A673 (cell line): ENCODE measurements around the gene ROR1. TPM values are rescaled to one million over a fixed set of nuclear protein-coding genes. Genes with fewer than 3 reads are reported as not detected.

Source experiments
- BruUV-seq: library from RNA; stranded (reverse); fragments of 400-500 nt; replicated peaks from 2 replicates; lab custom pipeline; 2021; lab: Mats Ljungman, UMichigan
- CTCF ChIA-PET: fragments of 300-600 bp; sonication (Branson Sonifier 250); formaldehyde crosslinking; loops from one replicate; lab custom pipeline; 2022; ENCODE audit warnings: antibody characterized with exemption; lab: Charles Lee
- POLR2A ChIA-PET: fragments of 300-600 bp; sonication (Branson Sonifier 250); formaldehyde crosslinking; loops from one replicate; lab custom pipeline; 2022; ENCODE audit warnings: antibody characterized with exemption; ENCODE audit not compliant: low non-redundant PET; lab: Charles Lee
- DNase-seq: peaks from one replicate; pipeline ENCODE4 v3.0.0-alpha.2; 2015; ENCODE audit warnings: low spot score
- H3K27ac ChIP-seq: fragments of 200-600 bp; sonication (generic); 2 replicates; pipeline ENCODE4 v1.5.1; 2016; ENCODE audit warnings: mixed run types, low read depth, mild to moderate bottlenecking, mixed read lengths, antibody characterized with exemption, low read length; ENCODE audit not compliant: poor library complexity, severe bottlenecking
- H3K27me3 ChIP-seq: fragments of 200-600 bp; sonication (generic); replicated peaks from 2 replicates; pipeline ENCODE4 v1.6.1; 2017; ENCODE audit warnings: mixed run types, low read depth, mild to moderate bottlenecking, mixed read lengths, antibody characterized with exemption, low read length; ENCODE audit not compliant: insufficient read depth, poor library complexity
- H3K36me3 ChIP-seq: fragments of 200-600 bp; sonication (generic); 2 replicates; pipeline ENCODE4 v1.6.1; 2016; ENCODE audit warnings: mixed run types, mild to moderate bottlenecking, mixed read lengths, antibody characterized with exemption, low read length; ENCODE audit not compliant: insufficient read depth, poor library complexity, severe bottlenecking
- H3K4me1 ChIP-seq: fragments of 200-600 bp; sonication (generic); 2 replicates; pipeline ENCODE4 v1.6.1; 2017; ENCODE audit warnings: mixed run types, mild to moderate bottlenecking, mixed read lengths, antibody characterized with exemption, low read length; ENCODE audit not compliant: insufficient read depth, poor library complexity, severe bottlenecking
- H3K4me3 ChIP-seq: fragments of 200-600 bp; sonication (generic); 2 replicates; pipeline ENCODE4 v1.5.1; 2016; ENCODE audit warnings: low read depth, mixed run types, mild to moderate bottlenecking, mixed read lengths, low read length; ENCODE audit not compliant: poor library complexity, severe bottlenecking
- H3K9me3 ChIP-seq: fragments of 200-600 bp; sonication (generic); 2 replicates; pipeline ENCODE4 v1.6.1; 2016; ENCODE audit warnings: mixed run types, low read depth, mild to moderate bottlenecking, mixed read lengths, antibody characterized with exemption, low read length; ENCODE audit not compliant: poor library complexity, severe bottlenecking
- EZH2 ChIP-seq: fragments of 200-600 bp; sonication (generic); IDR thresholded peaks from 2 replicates; pipeline ENCODE4 v1.6.1; 2017; ENCODE audit warnings: borderline replicate concordance, low read depth, mild to moderate bottlenecking, mixed read lengths, antibody characterized with exemption, low read length; ENCODE audit not compliant: poor library complexity, severe bottlenecking
- intact Hi-C: fragments of 100-400 bp; cut with micrococcal nuclease; formaldehyde crosslinking; loops from one replicate; pipeline ENCODE4 v1.10.0; 2022; ENCODE audit not compliant: unreplicated experiment
- total RNA-seq: library from RNA; stranded (reverse); gene quantifications from 2 replicates; pipeline ENCODE4 v1.2.3, GENCODE V29; 2021
- TF ChIP-seq, protein P1 (sequence below): fragments of 300-800, 200-600 bp; sonication (generic); conservative IDR thresholded peaks from 2 replicates; pipeline ENCODE4 v1.5.1; 2017; ENCODE audit warnings: low read depth, mild to moderate bottlenecking, antibody characterized with exemption, low read length, moderate library complexity, mixed read lengths

Gene ROR1
- total RNA-seq, 1 experiment from 2014 or later = 7.4 TPM

DNA sequence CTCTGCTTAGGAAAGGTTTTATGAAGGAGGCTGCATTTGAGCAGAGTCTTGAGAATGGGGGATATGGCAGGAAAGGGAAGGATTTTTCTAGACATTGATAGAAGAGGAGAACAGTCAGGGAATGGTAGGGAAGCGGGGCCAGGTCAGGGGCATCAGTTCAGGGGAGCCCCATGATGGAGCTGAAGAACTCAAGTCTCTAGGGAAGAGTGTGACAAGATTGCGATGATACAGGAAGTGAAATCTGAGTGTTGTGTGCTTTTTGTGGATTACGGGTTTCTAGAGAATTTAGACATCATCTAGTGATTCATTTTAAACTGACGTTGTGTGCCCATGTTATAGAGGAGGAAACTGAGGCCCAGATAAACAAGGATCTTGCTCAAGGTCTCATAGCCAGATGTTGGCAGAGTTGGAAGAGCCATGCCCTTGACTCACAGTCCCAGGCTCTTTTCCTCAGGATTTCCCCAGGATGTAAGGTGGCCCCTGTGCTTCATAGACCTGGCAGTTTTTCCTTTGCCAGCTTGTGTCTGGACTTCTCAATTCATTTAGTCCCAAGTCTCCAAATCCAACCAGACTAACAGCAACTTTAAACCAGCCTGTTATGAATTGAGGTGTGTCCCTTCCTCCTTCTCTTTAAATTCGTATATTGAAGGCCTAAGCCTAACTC is 130.3 kb downstream of the ROR1 start:
- Histone ChIP-seq H3K4me1 (peaks cover 36% of the 10 kb centered on the region), H3K4me3 (no peak overlapping the region), H3K27ac (peak overlapping the region; percentile 13), H3K9me3 (no peaks in the 10 kb centered on the region), H3K36me3 (no peaks in the 10 kb centered on the region), H3K27me3 (no peaks in the 10 kb centered on the region)
- intact Hi-C loops = no loop called here
- CTCF ChIA-PET = no interaction called here
- TF ChIP-seq, protein P1, sequence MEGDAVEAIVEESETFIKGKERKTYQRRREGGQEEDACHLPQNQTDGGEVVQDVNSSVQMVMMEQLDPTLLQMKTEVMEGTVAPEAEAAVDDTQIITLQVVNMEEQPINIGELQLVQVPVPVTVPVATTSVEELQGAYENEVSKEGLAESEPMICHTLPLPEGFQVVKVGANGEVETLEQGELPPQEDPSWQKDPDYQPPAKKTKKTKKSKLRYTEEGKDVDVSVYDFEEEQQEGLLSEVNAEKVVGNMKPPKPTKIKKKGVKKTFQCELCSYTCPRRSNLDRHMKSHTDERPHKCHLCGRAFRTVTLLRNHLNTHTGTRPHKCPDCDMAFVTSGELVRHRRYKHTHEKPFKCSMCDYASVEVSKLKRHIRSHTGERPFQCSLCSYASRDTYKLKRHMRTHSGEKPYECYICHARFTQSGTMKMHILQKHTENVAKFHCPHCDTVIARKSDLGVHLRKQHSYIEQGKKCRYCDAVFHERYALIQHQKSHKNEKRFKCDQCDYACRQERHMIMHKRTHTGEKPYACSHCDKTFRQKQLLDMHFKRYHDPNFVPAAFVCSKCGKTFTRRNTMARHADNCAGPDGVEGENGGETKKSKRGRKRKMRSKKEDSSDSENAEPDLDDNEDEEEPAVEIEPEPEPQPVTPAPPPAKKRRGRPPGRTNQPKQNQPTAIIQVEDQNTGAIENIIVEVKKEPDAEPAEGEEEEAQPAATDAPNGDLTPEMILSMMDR = no peak
- TF ChIP-seq EZH2 = no peak
- DNase-seq = no peak
- POLR2A ChIA-PET = no interaction called here
- BruUV-seq = no TSS peak

DNA sequence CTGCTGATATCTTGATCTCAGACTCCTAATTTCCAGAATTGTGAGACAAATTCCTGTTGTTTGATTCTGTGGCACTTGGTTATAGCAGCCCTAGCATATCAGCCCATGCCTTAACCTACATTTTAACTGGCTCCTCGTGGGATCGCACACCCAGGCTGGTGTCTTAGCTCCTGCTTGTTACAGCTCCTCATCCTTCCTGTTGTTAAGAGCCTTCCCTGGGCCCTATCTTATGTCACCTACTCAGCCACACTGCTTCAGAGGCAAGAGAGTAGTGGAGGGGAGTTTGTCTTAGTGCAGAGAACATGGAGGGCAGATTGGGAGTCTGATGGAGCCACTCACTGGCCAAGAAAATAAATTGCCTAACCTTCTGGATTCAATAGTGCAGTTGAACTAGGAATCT is 131.0 kb downstream of the ROR1 start:
- Histone ChIP-seq H3K27me3 (no peaks in the 10 kb centered on the region), H3K9me3 (no peaks in the 10 kb centered on the region), H3K36me3 (no peaks in the 10 kb centered on the region), H3K27ac (peak overlapping the region; percentile 13), H3K4me1 (peaks cover 43% of the 10 kb centered on the region), H3K4me3 (no peak overlapping the region)
- BruUV-seq = no TSS peak
- CTCF ChIA-PET = no interaction called here
- TF ChIP-seq, protein P1 = no peak
- TF ChIP-seq EZH2 = no peak
- POLR2A ChIA-PET = no interaction called here
- peak; percentile 20 for DNase-seq
- intact Hi-C loops = no loop called here

DNA sequence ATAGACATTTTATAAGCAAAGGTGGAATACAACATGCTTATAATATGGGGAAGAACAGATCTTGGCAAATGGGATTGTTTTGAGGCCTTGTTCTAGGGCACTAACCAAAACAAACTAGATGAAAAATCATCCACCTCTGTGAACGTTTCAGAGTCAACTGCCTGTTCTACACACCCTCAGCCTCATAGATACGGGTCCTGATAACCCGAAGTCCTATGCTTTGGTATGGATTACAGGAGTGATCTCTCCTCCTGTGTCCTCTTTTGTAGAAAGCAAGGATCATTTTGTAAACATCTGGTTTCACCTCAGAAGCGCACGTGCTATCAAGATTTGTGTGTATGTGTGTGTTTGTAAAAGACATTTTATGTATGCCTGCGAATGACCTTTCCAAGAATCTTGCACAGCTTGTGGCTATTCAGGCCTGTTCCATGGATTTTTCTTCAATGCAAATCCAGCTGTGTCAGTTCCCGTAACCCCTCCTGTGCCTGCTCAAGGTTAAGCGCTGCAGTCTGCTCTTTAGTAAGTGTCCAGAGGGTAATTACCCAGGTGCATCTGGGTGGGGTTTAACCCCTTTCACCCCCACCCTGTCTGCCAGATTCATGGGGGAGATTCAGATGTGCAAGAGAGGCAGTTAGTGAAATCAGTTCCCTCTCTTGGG is 132.4 kb downstream of the ROR1 start:
- intact Hi-C loops = no loop called here
- Histone ChIP-seq H3K9me3 (no peaks in the 10 kb centered on the region), H3K36me3 (no peaks in the 10 kb centered on the region), H3K27me3 (no peaks in the 10 kb centered on the region), H3K4me3 (no peak overlapping the region), H3K4me1 (peaks cover 45% of the 10 kb centered on the region), H3K27ac (no peak overlapping the region)
- TF ChIP-seq, protein P1 = no peak
- TF ChIP-seq EZH2 = no peak
- POLR2A ChIA-PET = no interaction called here
- no peak for DNase-seq
- BruUV-seq = no TSS peak
- CTCF ChIA-PET = no interaction called here
